T-helper 2 cell treated with Interferon-gamma antibody and Interleukin-4, amounts not matched to agents 5 μg/mL and 100 μg/mL, for 36 hours (primary cell): ENCODE results near the gene PSEN2.

ENCODE experiments used
- DNase-seq: peaks from one replicate; pipeline ENCODE4 v3.0.0; 2021; ENCODE audit warnings: low spot score
- H3K27ac Mint-ChIP-seq: one replicate; pipeline ENCODE4 v1.8.0; 2021; ENCODE audit warnings: mild to moderate bottlenecking, mixed read lengths
- H3K27me3 Mint-ChIP-seq: one replicate; pipeline ENCODE4 v1.8.0; 2021; ENCODE audit warnings: low read depth, mixed read lengths
- H3K36me3 Mint-ChIP-seq: one replicate; pipeline ENCODE4 v1.8.0; 2021; ENCODE audit warnings: low read depth, mixed read lengths
- H3K4me1 Mint-ChIP-seq: one replicate; pipeline ENCODE4 v1.8.0; 2021; ENCODE audit warnings: low read depth, mixed read lengths
- H3K4me3 Mint-ChIP-seq: one replicate; pipeline ENCODE4 v1.8.0; 2022; ENCODE audit warnings: mild to moderate bottlenecking, moderate library complexity, mixed read lengths
- H3K9me3 Mint-ChIP-seq: one replicate; pipeline ENCODE4 v1.8.0; 2021; ENCODE audit warnings: mixed read lengths

Gene PSEN2

GRCh38 chr1:226934483-226935237 lies 64.2 kb downstream of the PSEN2 start:
- no peak for DNase-seq
- Mint-ChIP-seq H3K27me3 (no peaks in the 10 kb centered on the region), H3K9me3 (peaks cover 37% of the 10 kb centered on the region), H3K4me1 (peaks cover 16% of the 10 kb centered on the region), H3K36me3 (peaks cover 14% of the 10 kb centered on the region), H3K27ac (no peak overlapping the region), H3K4me3 (no peak overlapping the region)

DNA sequence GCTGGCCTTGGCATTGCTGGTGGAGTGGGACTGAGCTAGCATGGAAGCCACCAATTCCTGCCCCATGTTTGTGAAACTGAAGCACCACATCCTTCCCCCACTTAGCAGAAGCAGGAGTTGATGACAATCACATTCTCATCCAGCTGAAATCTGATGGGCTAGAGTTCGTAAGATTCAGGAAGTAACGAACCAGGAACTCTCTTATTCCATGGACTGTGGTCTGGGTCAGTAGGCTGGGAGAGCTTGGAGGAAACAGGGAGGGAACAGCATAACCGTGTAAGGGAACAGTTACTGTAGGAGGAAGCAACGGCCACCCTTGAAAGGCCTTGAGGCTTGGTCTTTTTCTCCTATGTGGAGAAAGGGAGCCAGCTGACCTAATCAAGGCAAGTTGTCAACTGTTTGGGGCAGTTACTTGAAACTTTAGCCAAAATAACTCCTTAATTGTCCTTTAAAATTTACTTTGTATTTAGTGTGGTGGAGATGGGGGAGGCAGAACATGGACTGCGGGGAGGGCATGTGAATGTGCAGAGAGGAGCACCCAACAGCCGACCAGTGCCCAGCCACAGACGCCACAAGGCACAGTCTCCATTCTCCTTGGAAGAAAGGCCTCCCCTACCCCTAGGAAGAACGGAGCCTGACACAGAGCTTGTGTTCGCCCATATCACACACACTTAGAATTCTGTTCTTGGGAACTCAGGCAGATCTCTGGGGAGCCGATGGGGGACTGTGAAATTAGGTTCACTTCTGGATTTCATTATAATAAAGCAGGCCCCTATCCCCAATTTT lies 67.7 kb downstream of the PSEN2 start:
- H3K27ac Mint-ChIP-seq, result peak overlapping the region; percentile 97
- peak overlapping the region; percentile 88 for H3K4me3 Mint-ChIP-seq
- peaks cover 25% of the 10 kb centered on the region for H3K4me1 Mint-ChIP-seq
- no peaks in the 10 kb centered on the region for H3K27me3 Mint-ChIP-seq
- no peak for DNase-seq
- peaks cover 14% of the 10 kb centered on the region for H3K36me3 Mint-ChIP-seq
- H3K9me3 Mint-ChIP-seq, result peaks cover 31% of the 10 kb centered on the region

GRCh38 chr1:226938903-226939437 lies 68.6 kb downstream of the PSEN2 start:
- H3K36me3 Mint-ChIP-seq, result peaks cover 14% of the 10 kb centered on the region
- no peaks in the 10 kb centered on the region for H3K27me3 Mint-ChIP-seq
- DNase-seq, result no peak
- H3K4me3 Mint-ChIP-seq, result peak overlapping the region; percentile 88
- H3K9me3 Mint-ChIP-seq, result peaks cover 27% of the 10 kb centered on the region
- H3K27ac Mint-ChIP-seq, result peak overlapping the region; percentile 97
- H3K4me1 Mint-ChIP-seq, result peaks cover 27% of the 10 kb centered on the region

DNA sequence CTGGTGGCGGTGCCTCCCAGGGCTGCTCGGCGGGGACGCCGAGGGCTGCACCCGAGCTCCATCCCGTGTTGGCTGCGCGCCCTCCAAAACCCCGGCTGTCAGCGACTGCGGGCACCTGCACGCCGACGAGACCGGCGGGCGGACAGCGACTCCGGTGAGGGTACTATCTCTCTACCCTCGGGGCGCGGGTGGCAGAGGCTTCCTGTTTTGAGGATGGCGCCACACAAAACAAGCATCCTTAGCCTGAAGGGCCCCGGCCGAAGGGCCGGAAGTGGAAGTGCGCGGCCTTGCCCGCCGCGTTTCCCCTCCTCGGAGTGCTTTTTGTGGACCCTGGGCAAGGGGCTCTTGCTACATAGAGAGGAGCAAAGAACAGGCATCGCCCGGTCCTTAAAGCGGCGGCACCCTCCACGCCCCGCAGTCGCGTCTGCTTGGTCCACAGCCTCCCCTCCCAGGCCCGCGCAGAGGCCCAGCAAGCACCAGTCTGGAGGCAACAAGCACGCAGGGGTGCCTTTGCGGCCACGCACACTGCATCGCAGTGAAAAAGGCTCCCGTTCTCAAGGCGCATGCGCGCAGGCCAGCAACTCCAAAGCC lies 69.1 kb downstream of the PSEN2 start:
- no peaks in the 10 kb centered on the region for H3K27me3 Mint-ChIP-seq
- H3K36me3 Mint-ChIP-seq, result peaks cover 12% of the 10 kb centered on the region
- peaks cover 27% of the 10 kb centered on the region for H3K4me1 Mint-ChIP-seq
- H3K4me3 Mint-ChIP-seq, result peak overlapping the region; percentile 88
- H3K9me3 Mint-ChIP-seq, result peaks cover 22% of the 10 kb centered on the region
- peak overlapping the region; percentile 97 for H3K27ac Mint-ChIP-seq
- no peak for DNase-seq

GRCh38 chr1:226940029-226940805 lies 69.8 kb downstream of the PSEN2 start, which contains the start of gene COQ8A:
Gene COQ8A, plus strand, starts transcription at chr1:226940294. Its CDS starts 21,092 bp downstream, at chr1:226961386.
- Mint-ChIP-seq H3K27ac (peak within 1 kb of the TSS; percentile 97), H3K9me3 (peaks cover 15% of the 10 kb centered on the region), H3K4me3 (peak within 1 kb of the TSS; percentile 88), H3K36me3 (peaks cover 9% of the 10 kb centered on the region), H3K4me1 (peaks cover 27% of the 10 kb centered on the region), H3K27me3 (no peaks in the 10 kb centered on the region)
- DNase-seq, result peak; percentile 100

DNA sequence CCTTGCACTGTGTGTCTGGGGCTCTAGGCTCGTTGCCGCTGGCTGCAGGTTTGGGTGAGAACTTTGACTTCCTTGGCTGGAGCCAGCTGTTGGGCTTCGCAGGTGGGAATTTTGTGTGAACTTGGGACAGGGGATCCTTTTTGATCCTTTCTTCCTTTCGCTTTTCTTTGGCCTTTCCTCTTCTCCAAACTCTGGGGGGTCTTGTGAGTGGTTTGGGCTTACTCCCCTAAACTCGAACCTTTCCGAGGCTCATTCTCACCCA lies 70.3 kb downstream of the PSEN2 start:
- peaks cover 27% of the 10 kb centered on the region for H3K4me1 Mint-ChIP-seq
- H3K36me3 Mint-ChIP-seq, result peaks cover 5% of the 10 kb centered on the region

DNA sequence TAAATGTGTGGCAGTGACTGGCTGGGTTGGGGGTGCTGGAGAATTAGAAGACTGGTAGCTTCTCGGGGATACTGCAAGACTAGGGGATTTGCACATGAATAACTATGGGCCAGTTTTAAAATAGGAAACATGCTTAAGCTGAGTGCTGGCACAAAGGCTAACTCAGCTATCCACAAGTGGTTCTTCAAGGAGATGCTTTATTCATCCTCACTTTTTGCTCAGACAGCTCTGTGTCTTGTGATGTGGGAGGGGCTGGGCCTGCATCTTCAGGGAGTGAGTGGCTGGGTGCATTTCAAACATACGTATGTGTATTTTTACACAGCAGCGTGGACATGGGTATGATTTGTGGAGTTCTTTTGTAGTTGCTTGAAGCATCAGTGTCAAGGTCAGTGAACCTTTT lies 72.0 kb downstream of the PSEN2 start:
- peaks cover 6% of the 10 kb centered on the region for H3K9me3 Mint-ChIP-seq
- no peak overlapping the region for H3K27ac Mint-ChIP-seq
- no peak for DNase-seq
- peaks cover 5% of the 10 kb centered on the region for H3K36me3 Mint-ChIP-seq
- H3K4me3 Mint-ChIP-seq, result peak overlapping the region; percentile 22
- no peaks in the 10 kb centered on the region for H3K27me3 Mint-ChIP-seq
- peaks cover 27% of the 10 kb centered on the region for H3K4me1 Mint-ChIP-seq

More for the DNA sequence above, 70.3 kb downstream of the PSEN2 start:
- Mint-ChIP-seq H3K27me3 (no peaks in the 10 kb centered on the region), H3K27ac (peak overlapping the region; percentile 85), H3K4me3 (peak overlapping the region; percentile 88), H3K9me3 (peaks cover 9% of the 10 kb centered on the region)
- no peak for DNase-seq

DNA sequence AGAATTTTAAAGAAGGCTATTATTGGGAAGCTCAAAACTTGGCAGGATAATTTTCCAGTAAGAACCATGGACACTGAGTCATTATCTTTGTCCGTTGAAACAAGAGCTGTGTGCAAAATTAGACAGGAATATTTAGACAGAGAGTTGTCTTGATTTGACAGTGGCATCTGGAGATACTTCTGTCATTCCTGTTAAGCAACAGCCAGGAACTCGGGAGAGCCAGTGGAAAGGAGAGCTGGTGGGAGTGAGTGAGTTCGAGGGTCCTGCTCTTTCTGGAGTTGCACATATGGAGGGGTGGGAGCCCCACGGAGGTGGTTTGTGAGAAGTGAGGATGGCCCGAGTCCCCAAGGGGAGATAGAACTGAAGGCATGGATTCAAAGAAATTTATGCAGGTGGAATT lies 72.7 kb downstream of the PSEN2 start:
- H3K27me3 Mint-ChIP-seq, result no peaks in the 10 kb centered on the region
- H3K4me3 Mint-ChIP-seq, result no peak overlapping the region
- peaks cover 20% of the 10 kb centered on the region for H3K4me1 Mint-ChIP-seq
- H3K27ac Mint-ChIP-seq, result no peak overlapping the region
- no peak for DNase-seq
- peaks cover 2% of the 10 kb centered on the region for H3K36me3 Mint-ChIP-seq
- H3K9me3 Mint-ChIP-seq, result no peaks in the 10 kb centered on the region

- peaks cover 12% of the 10 kb centered on the region for H3K4me1 Mint-ChIP-seq
- H3K36me3 Mint-ChIP-seq, result no peaks in the 10 kb centered on the region
- H3K9me3 Mint-ChIP-seq, result no peaks in the 10 kb centered on the region
- H3K4me3 Mint-ChIP-seq, result no peak overlapping the region
- no peaks in the 10 kb centered on the region for H3K27me3 Mint-ChIP-seq
- no peak overlapping the region for H3K27ac Mint-ChIP-seq
- no peak for DNase-seq
Observed at GRCh38 chr1:226943927-226944326, 73.5 kb downstream of the PSEN2 start.

GRCh38 chr1:226945106-226945857 lies 74.9 kb downstream of the PSEN2 start:
- Mint-ChIP-seq H3K4me3 (no peak overlapping the region), H3K27ac (no peak overlapping the region), H3K9me3 (no peaks in the 10 kb centered on the region), H3K4me1 (peaks cover 11% of the 10 kb centered on the region), H3K36me3 (no peaks in the 10 kb centered on the region), H3K27me3 (no peaks in the 10 kb centered on the region)
- no peak for DNase-seq
